Uterus (tissue), 4 donors: ENCODE data around the gene SLC2A10. TPM values are rescaled to one million over a fixed set of nuclear protein-coding genes. Genes with fewer than 3 reads are reported as not detected.
"Not testable (repeated sequence)": the region's sequence is repeated elsewhere in the genome, so short reads cannot be mapped to it uniquely, and the experiment has no call there.

Experiments
- DNase-seq, 2 donors: peaks; one replicate each; pipeline ENCODE4 v3.0.0-alpha.2; 2019 to 2020
- H3K27ac ChIP-seq, 2 donors: fragments of 200-600 bp; sonication (generic); 1 replicate in 1 of 2; 2 replicates in 1 of 2; pipeline ENCODE4 v1.5.1; 2016 to 2018
- H3K27me3 ChIP-seq, 2 donors: fragments of 200-600 bp; sonication (generic); one replicate each; pipeline ENCODE4 v1.5.1; 2018 to 2019; ENCODE audit warnings: control low read depth in 1 of 2
- H3K36me3 ChIP-seq, 2 donors: fragments of 200-600 bp; sonication (generic); one replicate each; pipeline ENCODE4 v1.5.1; 2019; ENCODE audit warnings: control low read depth in 1 of 2
- H3K4me1 ChIP-seq, 2 donors: fragments of 200-600 bp; sonication (generic); one replicate each; pipeline ENCODE4 v1.5.1; 2018 to 2019; ENCODE audit warnings: control low read depth in 1 of 2
- H3K4me3 ChIP-seq, 2 donors: fragments of 200-600 bp; sonication (generic); 1 replicate in 1 of 2; 2 replicates in 1 of 2; pipeline ENCODE4 v1.5.1; 2018 to 2019; ENCODE audit warnings: mild to moderate bottlenecking in 1 of 2
- H3K9me3 ChIP-seq, 2 donors: fragments of 200-600 bp; sonication (generic); one replicate each; pipeline ENCODE4 v1.5.1; 2019; ENCODE audit warnings: control low read depth in 1 of 2
- CTCF ChIP-seq, 4 experiments: fragments of 200-600 bp in 2 of 4; fragments of 450-650 bp in 2 of 4; sonication (generic) in 2 of 4; IDR thresholded peaks; one replicate each; pipeline ENCODE4 v1.5.1; 2016 to 2019; ENCODE audit warnings: antibody characterized with exemption in 4 of 4, mild to moderate bottlenecking in 2 of 4, moderate library complexity in 1 of 4
- POLR2A ChIP-seq, 2 donors: fragments of 450-650 bp; IDR thresholded peaks; one replicate each; pipeline ENCODE4 v1.6.1; 2016; ENCODE audit warnings: antibody characterized with exemption in 2 of 2, mild to moderate bottlenecking in 1 of 2, moderate library complexity in 1 of 2
- intact Hi-C: fragments of 100-400 bp; cut with DNase I; formaldehyde crosslinking; loops from one replicate; pipeline ENCODE4 v1.15.1; 2023; ENCODE audit warnings: low total_unique reads
- total RNA-seq, 4 donors: library from RNA; depleted of rRNA in 3 of 4; stranded (reverse); fragments of >200 nt in 3 of 4; gene quantifications; one replicate each; pipeline versions ENCODE4 v1.1.0 to v1.2.4, GENCODE V29; 2014 to 2023
- donor health status: DM: yes; HTN: yes; CAD: no.

The SLC2A10 gene
- total RNA-seq, 4 donors from 2014 or later = 1.3 to 32.3 (median 12.6) TPM

GRCh38 chr20:46671866-46672542 is 37.4 kb upstream of the SLC2A10 start:
- Histone ChIP-seq H3K4me3 (no peak overlapping the region), H3K27me3 (no peaks in the 10 kb centered on the region), H3K27ac (no peak overlapping the region), H3K4me1 (no peaks in the 10 kb centered on the region), H3K36me3 (no peaks in the 10 kb centered on the region), H3K9me3 (no peaks in the 10 kb centered on the region)
- intact Hi-C loops = no loop called here
- TF ChIP-seq POLR2A (IDR thresholded peaks at IDR 0.05) = no peak
- TF ChIP-seq CTCF (IDR thresholded peaks at IDR 0.05) = no peak
- no peak for DNase-seq

- no peak for TF ChIP-seq POLR2A (IDR thresholded peaks at IDR 0.05)
- no peak for TF ChIP-seq CTCF (IDR thresholded peaks at IDR 0.05)
- Histone ChIP-seq H3K4me3 (no peak overlapping the region), H3K27ac (no peak overlapping the region), H3K9me3 (no peaks in the 10 kb centered on the region), H3K36me3 (no peaks in the 10 kb centered on the region), H3K4me1 (no peaks in the 10 kb centered on the region), H3K27me3 (no peaks in the 10 kb centered on the region)
- DNase-seq = no peak
- intact Hi-C loops = no loop called here
Observed at GRCh38 chr20:46672543-46673148, 36.8 kb upstream of the SLC2A10 start.

GRCh38 chr20:46673394-46674252 is 35.8 kb upstream of the SLC2A10 start:
- Histone ChIP-seq H3K27ac (no peak overlapping the region), H3K9me3 (no peaks in the 10 kb centered on the region), H3K36me3 (no peaks in the 10 kb centered on the region), H3K27me3 (no peaks in the 10 kb centered on the region), H3K4me1 (no peaks in the 10 kb centered on the region), H3K4me3 (no peak overlapping the region)
- no peak for TF ChIP-seq POLR2A (IDR thresholded peaks at IDR 0.05)
- no peak for TF ChIP-seq CTCF (IDR thresholded peaks at IDR 0.05)
- DNase-seq = no peak
- intact Hi-C loops = no loop called here

GRCh38 chr20:46674253-46675083 is 35.0 kb upstream of the SLC2A10 start:
- Histone ChIP-seq H3K27me3 (no peaks in the 10 kb centered on the region), H3K36me3 (no peaks in the 10 kb centered on the region), H3K4me1 (no peaks in the 10 kb centered on the region), H3K27ac (no peak overlapping the region), H3K9me3 (no peaks in the 10 kb centered on the region), H3K4me3 (no peak overlapping the region)
- intact Hi-C loops = no loop called here
- no peak for DNase-seq
- TF ChIP-seq POLR2A (IDR thresholded peaks at IDR 0.05) (no peak), CTCF (IDR thresholded peaks at IDR 0.05) (no peak)

GRCh38 chr20:46676649-46677316 is 32.7 kb upstream of the SLC2A10 start:
- intact Hi-C loops, DNase-seq, H3K4me1 ChIP-seq, H3K9me3 ChIP-seq, H3K27me3 ChIP-seq, H3K27ac ChIP-seq, H3K36me3 ChIP-seq, H3K4me3 ChIP-seq: not testable (repeated sequence)
